ENCODE measurements around the gene JMJD4.

Gene JMJD4

DNA sequence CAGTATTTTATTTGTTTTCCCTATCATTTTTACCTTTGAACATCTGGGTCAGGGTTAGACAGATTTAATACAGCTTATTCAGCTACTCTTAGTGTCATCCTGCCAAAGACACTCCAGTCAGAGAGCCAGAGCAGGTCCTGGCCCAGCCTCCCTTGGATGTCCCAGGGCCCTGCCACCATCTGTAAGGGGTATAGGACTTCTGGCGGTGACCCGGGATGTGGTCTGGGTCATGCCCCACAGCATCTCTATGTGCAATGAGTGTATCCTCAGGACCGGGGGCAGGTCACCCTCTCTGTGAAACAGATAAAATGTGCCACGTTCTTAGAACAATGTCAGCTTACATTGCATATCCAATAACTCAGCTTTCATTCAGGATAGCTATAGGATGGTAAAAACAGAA lies 42.5 kb upstream of the JMJD4 start:
- Histone ChIP-seq H4K20me1 (ENCODE audit: insufficient read depth, low read length) (0 out of 2 replicates have a peak, but pooled peaks cover 4% of the 10 kb centered on the region), H3K27ac (ENCODE audit: low read length) (no peak overlapping the region), H3K4me3 (ENCODE audit: low read length) (no peak overlapping the region), H3K4me2 (ENCODE audit: low read length) (no peak overlapping the region), H3K36me3 (replicated peaks; ENCODE audit: low read depth, low read length) (peaks cover 55% of the 10 kb centered on the region), H3K9me3 (ENCODE audit: insufficient read depth, low read length) (no peaks in the 10 kb centered on the region), H3K4me1 (ENCODE audit: low read length) (peaks cover 5% of the 10 kb centered on the region), H2AFZ (ENCODE audit: low read depth, low read length) (no peak overlapping the region), H3K27me3 (ENCODE audit: low read depth, low read length) (no peaks in the 10 kb centered on the region), H3K9ac (ENCODE audit: low read length) (no peak overlapping the region), H3K79me2 (ENCODE audit: low read length) (no peaks in the 10 kb centered on the region)
- TF ChIP-seq EZH2phosphoT487 (IDR thresholded peaks at IDR 0.05; ENCODE audit: low read depth), result no peak
- TF ChIP-seq, protein P1, sequence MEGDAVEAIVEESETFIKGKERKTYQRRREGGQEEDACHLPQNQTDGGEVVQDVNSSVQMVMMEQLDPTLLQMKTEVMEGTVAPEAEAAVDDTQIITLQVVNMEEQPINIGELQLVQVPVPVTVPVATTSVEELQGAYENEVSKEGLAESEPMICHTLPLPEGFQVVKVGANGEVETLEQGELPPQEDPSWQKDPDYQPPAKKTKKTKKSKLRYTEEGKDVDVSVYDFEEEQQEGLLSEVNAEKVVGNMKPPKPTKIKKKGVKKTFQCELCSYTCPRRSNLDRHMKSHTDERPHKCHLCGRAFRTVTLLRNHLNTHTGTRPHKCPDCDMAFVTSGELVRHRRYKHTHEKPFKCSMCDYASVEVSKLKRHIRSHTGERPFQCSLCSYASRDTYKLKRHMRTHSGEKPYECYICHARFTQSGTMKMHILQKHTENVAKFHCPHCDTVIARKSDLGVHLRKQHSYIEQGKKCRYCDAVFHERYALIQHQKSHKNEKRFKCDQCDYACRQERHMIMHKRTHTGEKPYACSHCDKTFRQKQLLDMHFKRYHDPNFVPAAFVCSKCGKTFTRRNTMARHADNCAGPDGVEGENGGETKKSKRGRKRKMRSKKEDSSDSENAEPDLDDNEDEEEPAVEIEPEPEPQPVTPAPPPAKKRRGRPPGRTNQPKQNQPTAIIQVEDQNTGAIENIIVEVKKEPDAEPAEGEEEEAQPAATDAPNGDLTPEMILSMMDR (IDR thresholded peaks at IDR 0.05; ENCODE audit: low read depth, low read length), result no peak

DNA sequence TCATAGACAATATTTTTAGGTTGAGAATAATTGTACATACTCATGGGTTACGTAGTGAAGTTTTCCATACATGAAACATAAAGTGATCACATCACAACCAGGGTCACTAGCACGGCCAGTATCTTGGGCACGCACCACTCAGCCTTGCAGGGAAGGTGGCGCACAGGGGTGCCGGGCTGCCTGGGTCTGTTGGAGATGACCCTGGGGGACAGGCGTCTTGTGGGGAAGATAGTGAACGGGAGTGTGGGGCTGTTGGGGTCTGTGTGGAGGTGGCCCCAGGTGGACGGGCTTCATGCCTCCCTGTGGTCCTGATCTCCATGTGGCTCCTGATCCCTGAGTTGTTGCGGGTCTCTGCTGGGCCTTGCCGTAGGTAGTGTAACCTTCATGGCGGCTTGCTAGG lies 42.1 kb upstream of the JMJD4 start:
- 0 out of 2 replicates have a peak, but pooled peaks cover 3% of the 10 kb centered on the region for H3K79me2 ChIP-seq (ENCODE audit: low read length)
- H4K20me1 ChIP-seq (ENCODE audit: insufficient read depth, low read length), result 0 out of 2 replicates have a peak, but pooled peaks cover 4% of the 10 kb centered on the region
- H3K9ac ChIP-seq (ENCODE audit: low read length), result no peak overlapping the region
- no peak overlapping the region for H3K4me2 ChIP-seq (ENCODE audit: low read length)
- H3K36me3 ChIP-seq (replicated peaks; ENCODE audit: low read depth, low read length), result peaks cover 55% of the 10 kb centered on the region
- no peaks in the 10 kb centered on the region for H3K9me3 ChIP-seq (ENCODE audit: insufficient read depth, low read length)
- no peaks in the 10 kb centered on the region for H3K27me3 ChIP-seq (ENCODE audit: low read depth, low read length)
- H2AFZ ChIP-seq (ENCODE audit: low read depth, low read length), result no peak overlapping the region
- H3K4me3 ChIP-seq (ENCODE audit: low read length), result no peak overlapping the region
- H3K4me1 ChIP-seq (ENCODE audit: low read length), result no peaks in the 10 kb centered on the region; the same call in 1 of the 2 replicates
- TF ChIP-seq, protein P1 (IDR thresholded peaks at IDR 0.05; ENCODE audit: low read depth, low read length), result no peak
- TF ChIP-seq EZH2phosphoT487 (IDR thresholded peaks at IDR 0.05; ENCODE audit: low read depth), result no peak
- no peak overlapping the region for H3K27ac ChIP-seq (ENCODE audit: low read length)

DNA sequence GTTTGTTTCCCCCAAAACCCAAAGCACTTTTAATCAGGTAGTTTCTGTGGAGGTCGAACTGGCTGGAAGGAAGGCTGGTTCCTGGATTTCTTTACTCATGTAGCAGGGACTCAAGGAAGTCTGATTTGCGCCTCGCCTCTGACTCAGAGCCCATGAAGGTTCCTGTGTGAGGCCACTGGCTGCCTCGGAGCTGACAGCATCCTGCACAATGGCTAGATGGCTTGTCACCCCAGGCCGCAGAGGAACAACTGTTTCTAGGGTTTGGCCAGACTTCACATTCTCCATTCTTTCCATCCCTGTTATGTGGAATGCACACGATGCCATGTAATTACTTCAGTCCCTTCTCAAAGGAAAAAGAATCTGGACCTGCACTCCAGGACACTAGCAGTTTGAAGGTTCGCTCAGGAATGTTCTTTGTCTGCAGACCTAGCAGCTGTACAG lies 41.2 kb upstream of the JMJD4 start:
- Histone ChIP-seq H3K79me2 (ENCODE audit: low read length) (0 out of 2 replicates have a peak, but pooled peaks cover 3% of the 10 kb centered on the region), H4K20me1 (ENCODE audit: insufficient read depth, low read length) (0 out of 2 replicates have a peak, but pooled peaks cover 4% of the 10 kb centered on the region), H3K4me1 (ENCODE audit: low read length) (no peaks in the 10 kb centered on the region), H3K9me3 (ENCODE audit: insufficient read depth, low read length) (no peaks in the 10 kb centered on the region), H3K27me3 (ENCODE audit: low read depth, low read length) (no peaks in the 10 kb centered on the region), H3K36me3 (replicated peaks; ENCODE audit: low read depth, low read length) (peaks cover 57% of the 10 kb centered on the region), H3K9ac (ENCODE audit: low read length) (no peak overlapping the region), H3K4me3 (ENCODE audit: low read length) (no peak overlapping the region), H2AFZ (ENCODE audit: low read depth, low read length) (no peak overlapping the region), H3K4me2 (ENCODE audit: low read length) (no peak overlapping the region), H3K27ac (ENCODE audit: low read length) (no peak overlapping the region)
- no peak for TF ChIP-seq EZH2phosphoT487 (IDR thresholded peaks at IDR 0.05; ENCODE audit: low read depth)
- TF ChIP-seq, protein P1 (IDR thresholded peaks at IDR 0.05; ENCODE audit: low read depth, low read length), result no peak

DNA sequence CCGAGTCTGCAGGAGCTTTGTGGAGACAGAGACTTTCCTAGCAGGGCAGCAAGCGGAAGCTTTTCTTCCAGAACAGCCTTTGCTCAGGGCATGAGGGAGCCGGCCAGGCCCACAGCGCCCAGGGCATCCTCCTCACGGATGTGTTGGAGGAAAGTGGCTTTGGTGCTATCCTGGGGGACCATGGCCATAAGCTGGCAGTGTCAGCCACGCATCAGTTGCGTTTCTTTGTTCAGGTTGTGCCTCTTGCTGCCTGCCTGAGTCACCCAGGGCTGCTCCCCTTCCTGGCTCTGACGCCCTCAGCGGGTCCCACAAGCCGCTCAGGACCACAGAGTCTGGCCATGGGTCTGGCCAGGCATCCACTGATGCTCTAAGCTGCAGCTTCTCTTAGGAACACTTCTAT lies 40.7 kb upstream of the JMJD4 start:
- Histone ChIP-seq H3K4me1 (ENCODE audit: low read length) (no peaks in the 10 kb centered on the region), H4K20me1 (ENCODE audit: insufficient read depth, low read length) (peaks cover 5% of the 10 kb centered on the region; the same call in 1 of the 2 replicates), H3K79me2 (ENCODE audit: low read length) (0 out of 2 replicates have a peak, but pooled peaks cover 3% of the 10 kb centered on the region), H3K9me3 (ENCODE audit: insufficient read depth, low read length) (no peaks in the 10 kb centered on the region), H2AFZ (ENCODE audit: low read depth, low read length) (no peak overlapping the region), H3K27ac (ENCODE audit: low read length) (no peak overlapping the region), H3K4me3 (ENCODE audit: low read length) (no peak overlapping the region), H3K9ac (ENCODE audit: low read length) (no peak overlapping the region), H3K27me3 (ENCODE audit: low read depth, low read length) (no peaks in the 10 kb centered on the region), H3K36me3 (replicated peaks; ENCODE audit: low read depth, low read length) (peaks cover 55% of the 10 kb centered on the region), H3K4me2 (ENCODE audit: low read length) (no peak overlapping the region)
- no peak for TF ChIP-seq EZH2phosphoT487 (IDR thresholded peaks at IDR 0.05; ENCODE audit: low read depth)
- TF ChIP-seq, protein P1 (IDR thresholded peaks at IDR 0.05; ENCODE audit: low read depth, low read length), result no peak

Measured in OCI-LY3 (cell line).